Measurements from ENCODE around the gene SERPINA5. TPM values are rescaled to one million over a fixed set of nuclear protein-coding genes. Genes with fewer than 3 reads are reported as not detected.

Gene SERPINA5
- total and polyA plus RNA-seq, 2 of the 13 experiments (the other 11 are each of a cell fraction or from before 2014, with no cell fraction given) = 449 to 498 TPM

DNA sequence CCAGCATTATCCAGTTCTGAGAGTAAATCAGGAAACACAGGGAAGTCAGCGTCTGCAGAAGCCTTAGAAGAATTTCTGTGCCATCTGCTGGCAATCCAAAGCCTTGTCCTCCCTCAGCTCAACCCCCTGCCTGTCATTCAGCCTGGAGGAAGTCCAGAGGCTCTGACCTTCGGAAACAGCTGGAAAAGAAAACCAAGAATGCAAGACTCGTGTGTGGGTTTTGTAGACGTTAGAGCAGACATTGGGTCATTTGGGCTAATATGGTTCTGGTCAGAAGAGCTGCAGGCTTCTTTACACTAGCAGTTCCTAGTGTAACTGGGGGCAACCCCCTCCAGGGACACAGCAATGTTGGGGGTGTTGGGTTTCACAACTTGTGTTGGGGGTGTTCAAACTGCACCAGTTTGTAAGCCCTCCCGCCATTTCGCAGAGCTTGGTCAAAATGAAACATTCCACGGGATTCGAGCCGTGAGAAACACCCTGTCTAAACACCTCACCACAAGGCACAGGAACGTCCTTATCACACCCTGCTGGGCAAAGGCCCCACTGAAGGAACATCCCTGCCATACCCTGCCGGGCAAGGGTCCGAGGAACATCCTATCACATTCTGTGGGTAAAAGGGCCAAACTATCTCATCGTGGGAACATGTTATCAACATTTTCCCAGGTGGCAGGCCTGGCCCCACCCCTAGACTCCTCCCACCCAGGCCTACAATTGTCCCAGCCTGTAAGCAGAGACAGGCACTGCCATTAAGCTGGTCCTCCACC is 41.0 kb upstream of the SERPINA5 start (continued):
- TF ChIP-seq, protein P1, sequence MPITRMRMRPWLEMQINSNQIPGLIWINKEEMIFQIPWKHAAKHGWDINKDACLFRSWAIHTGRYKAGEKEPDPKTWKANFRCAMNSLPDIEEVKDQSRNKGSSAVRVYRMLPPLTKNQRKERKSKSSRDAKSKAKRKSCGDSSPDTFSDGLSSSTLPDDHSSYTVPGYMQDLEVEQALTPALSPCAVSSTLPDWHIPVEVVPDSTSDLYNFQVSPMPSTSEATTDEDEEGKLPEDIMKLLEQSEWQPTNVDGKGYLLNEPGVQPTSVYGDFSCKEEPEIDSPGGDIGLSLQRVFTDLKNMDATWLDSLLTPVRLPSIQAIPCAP (CRISPR knock-in tag; IDR thresholded peaks at IDR 0.05; ENCODE audit: low read depth) = no peak
- no peak for TF ChIP-seq ZNF784 (CRISPR knock-in tag; IDR thresholded peaks at IDR 0.05; ENCODE audit: borderline replicate concordance)
- 0 out of 2 replicates have a peak, but pooled peaks have one; percentile 26 for TF ChIP-seq DMAP1 (CRISPR knock-in tag; IDR thresholded peaks at IDR 0.05)
- no peak for TF ChIP-seq ZNF773 (CRISPR knock-in tag; IDR thresholded peaks at IDR 0.05; ENCODE audit: borderline replicate concordance)
- 0 out of 2 replicates have a peak, but pooled peaks have one; percentile 20 for TF ChIP-seq KDM2A (CRISPR knock-in tag; IDR thresholded peaks at IDR 0.05; ENCODE audit: borderline replicate concordance, low read depth)
- no peak for TF ChIP-seq RFXAP (CRISPR knock-in tag; IDR thresholded peaks at IDR 0.05; ENCODE audit: borderline replicate concordance)
- TF ChIP-seq, protein P2, sequence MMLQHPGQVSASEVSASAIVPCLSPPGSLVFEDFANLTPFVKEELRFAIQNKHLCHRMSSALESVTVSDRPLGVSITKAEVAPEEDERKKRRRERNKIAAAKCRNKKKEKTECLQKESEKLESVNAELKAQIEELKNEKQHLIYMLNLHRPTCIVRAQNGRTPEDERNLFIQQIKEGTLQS (CRISPR knock-in tag; IDR thresholded peaks at IDR 0.05) = no peak
- no peak for TF ChIP-seq SETDB1 (CRISPR knock-in tag; IDR thresholded peaks at IDR 0.05; ENCODE audit: borderline replicate concordance)
- TF ChIP-seq CENPX (CRISPR knock-in tag; IDR thresholded peaks at IDR 0.05) = no peak
- TF ChIP-seq SAP130 (CRISPR knock-in tag; IDR thresholded peaks at IDR 0.05; ENCODE audit: low read depth) = peak; percentile 70
- TF ChIP-seq, protein P3, sequence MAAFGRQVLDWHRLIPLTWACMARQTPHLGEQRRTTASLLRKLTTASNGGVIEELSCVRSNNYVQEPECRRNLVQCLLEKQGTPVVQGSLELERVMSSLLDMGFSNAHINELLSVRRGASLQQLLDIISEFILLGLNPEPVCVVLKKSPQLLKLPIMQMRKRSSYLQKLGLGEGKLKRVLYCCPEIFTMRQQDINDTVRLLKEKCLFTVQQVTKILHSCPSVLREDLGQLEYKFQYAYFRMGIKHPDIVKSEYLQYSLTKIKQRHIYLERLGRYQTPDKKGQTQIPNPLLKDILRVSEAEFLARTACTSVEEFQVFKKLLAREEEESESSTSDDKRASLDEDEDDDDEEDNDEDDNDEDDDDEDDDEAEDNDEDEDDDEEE (CRISPR knock-in tag; IDR thresholded peaks at IDR 0.05) = no peak
- no peak for TF ChIP-seq CERS6 (CRISPR knock-in tag; IDR thresholded peaks at IDR 0.05)
- no peak for TF ChIP-seq MTF2 (CRISPR knock-in tag; IDR thresholded peaks at IDR 0.05; ENCODE audit: borderline replicate concordance)
- TF ChIP-seq ZNF510 (CRISPR knock-in tag; IDR thresholded peaks at IDR 0.05; ENCODE audit: low read depth) = no peak
- peak; percentile 23; the same call in 1 of the 2 replicates for TF ChIP-seq RXRA (CRISPR knock-in tag; IDR thresholded peaks at IDR 0.05)
- TF ChIP-seq SOX13 (IDR thresholded peaks at IDR 0.05) = no peak
- TF ChIP-seq SOX13 (CRISPR knock-in tag; conservative IDR thresholded peaks at IDR 0.05 in 1 of 2, IDR thresholded peaks at IDR 0.05 in 1 of 2) = no peak
- TF ChIP-seq ZNF660 (CRISPR knock-in tag; IDR thresholded peaks at IDR 0.05; ENCODE audit: borderline replicate concordance, low read depth) = no peak
- no peak for TF ChIP-seq ZNF652 (CRISPR knock-in tag; IDR thresholded peaks at IDR 0.05; ENCODE audit: borderline replicate concordance, low read depth)
- TF ChIP-seq, protein P4, sequence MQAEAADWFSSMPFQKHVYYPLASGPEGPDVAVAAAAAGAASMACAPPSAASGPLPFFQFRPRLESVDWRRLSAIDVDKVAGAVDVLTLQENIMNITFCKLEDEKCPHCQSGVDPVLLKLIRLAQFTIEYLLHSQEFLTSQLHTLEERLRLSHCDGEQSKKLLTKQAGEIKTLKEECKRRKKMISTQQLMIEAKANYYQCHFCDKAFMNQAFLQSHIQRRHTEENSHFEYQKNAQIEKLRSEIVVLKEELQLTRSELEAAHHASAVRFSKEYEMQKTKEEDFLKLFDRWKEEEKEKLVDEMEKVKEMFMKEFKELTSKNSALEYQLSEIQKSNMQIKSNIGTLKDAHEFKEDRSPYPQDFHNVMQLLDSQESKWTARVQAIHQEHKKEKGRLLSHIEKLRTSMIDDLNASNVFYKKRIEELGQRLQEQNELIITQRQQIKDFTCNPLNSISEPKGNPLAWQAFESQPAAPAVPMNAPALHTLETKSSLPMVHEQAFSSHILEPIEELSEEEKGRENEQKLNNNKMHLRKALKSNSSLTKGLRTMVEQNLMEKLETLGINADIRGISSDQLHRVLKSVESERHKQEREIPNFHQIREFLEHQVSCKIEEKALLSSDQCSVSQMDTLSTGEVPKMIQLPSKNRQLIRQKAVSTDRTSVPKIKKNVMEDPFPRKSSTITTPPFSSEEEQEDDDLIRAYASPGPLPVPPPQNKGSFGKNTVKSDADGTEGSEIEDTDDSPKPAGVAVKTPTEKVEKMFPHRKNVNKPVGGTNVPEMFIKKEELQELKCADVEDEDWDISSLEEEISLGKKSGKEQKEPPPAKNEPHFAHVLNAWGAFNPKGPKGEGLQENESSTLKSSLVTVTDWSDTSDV (CRISPR knock-in tag; IDR thresholded peaks at IDR 0.05) = no peak
- no peak for TF ChIP-seq NR3C1 (CRISPR knock-in tag; IDR thresholded peaks at IDR 0.05)
- TF ChIP-seq ONECUT2 (CRISPR knock-in tag; IDR thresholded peaks at IDR 0.05) = no peak
- no peak for TF ChIP-seq ZBTB3 (CRISPR knock-in tag; IDR thresholded peaks at IDR 0.05; ENCODE audit: borderline replicate concordance, low read depth)
